HG03378 (cell line): Measurements from ENCODE around the gene MKRN2.
"Not testable (repeated sequence)": the region's sequence is repeated elsewhere in the genome, so short reads cannot be mapped to it uniquely, and the experiment has no call there.

Experiments used
- ATAC-seq: cut with Tn5 transposase; IDR thresholded peaks from one replicate; pipeline ENCODE4 v1.9.1; 2021; ENCODE audit warnings: mild to moderate bottlenecking, moderate library complexity; ENCODE audit not compliant: unreplicated experiment

Gene MKRN2

DNA sequence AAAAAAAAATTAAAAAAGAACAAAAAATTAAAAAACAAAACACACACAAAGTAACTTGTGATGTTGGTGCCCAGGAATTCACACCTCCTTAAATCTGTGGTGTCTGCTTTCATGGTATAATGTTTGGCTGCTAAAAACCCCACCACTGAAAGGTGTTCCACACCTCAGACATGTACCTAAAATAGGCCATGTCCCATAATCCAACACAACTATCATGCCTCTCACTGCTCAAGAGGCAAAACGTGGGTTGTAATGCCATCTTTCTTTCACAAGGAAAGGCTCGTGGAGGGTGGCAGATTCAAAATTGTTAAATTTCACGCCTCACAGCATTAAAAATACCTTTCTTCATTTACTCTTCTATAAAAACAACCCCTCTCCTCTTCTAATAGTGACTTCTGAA, 29.5 kb downstream of the MKRN2 start:
- ATAC-seq, result no peak

DNA sequence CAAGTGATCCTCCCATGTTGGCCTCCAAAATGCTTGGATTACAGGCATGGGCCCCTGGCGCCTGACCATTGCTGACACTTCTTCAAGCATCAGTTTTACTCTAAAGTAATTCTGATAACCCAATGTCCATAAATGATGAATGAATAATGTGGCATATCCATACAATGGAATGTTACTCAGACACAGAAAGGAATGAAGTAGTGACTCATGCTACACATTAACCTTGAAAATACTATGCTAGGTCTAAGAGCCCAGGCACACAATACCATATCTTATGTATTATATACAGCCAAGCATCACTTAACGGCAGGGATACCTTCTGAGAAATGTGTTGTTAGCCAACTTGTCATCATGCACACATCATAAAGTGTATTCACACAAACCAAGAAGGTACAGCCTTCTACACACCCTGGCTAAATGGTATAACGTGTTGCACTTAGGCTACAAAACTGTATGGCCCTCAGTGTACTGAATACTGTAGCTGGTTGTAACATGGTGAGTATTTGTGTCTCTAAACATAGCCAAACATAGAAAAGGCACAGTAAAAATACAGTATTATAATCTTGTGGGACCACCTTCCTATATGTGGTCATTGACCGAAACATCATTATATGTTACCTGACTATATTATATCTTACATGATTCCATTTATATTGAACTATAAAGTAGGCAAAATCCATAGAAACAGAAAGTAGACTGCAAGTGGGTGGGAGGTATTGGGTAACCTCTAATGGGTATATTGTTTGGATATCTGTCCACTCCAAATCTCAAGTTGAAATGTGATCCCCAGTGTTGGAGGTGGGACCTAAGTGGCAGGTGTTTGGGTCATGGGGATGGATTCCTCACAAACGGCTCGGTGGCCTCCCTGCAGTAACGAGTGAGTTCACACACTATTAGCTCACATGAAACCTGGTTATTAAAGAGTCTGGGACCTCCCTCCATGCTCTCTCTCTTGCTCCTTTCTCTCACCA, 31.4 kb downstream of the MKRN2 start:
- no peak for ATAC-seq

DNA sequence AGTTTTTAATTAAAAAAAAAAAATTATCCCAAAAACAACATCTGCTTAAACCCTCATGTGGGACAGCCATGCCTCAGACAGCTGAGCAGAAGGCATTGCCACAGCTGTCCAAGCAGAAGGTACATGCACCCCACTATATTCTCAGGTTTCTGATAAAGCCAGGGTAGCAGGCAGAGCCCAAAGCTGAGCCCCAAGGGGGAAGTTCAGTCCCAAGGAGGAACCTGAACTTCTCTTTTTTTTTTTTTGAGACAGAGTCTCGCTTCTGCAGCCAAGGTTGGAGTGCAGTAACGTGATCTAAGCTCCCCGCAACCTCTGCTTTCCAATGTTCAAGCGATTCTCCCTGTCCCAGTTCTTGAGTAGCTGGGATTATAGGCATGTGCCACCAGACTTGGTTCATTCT, 33.2 kb downstream of the MKRN2 start:
- no peak for ATAC-seq

DNA sequence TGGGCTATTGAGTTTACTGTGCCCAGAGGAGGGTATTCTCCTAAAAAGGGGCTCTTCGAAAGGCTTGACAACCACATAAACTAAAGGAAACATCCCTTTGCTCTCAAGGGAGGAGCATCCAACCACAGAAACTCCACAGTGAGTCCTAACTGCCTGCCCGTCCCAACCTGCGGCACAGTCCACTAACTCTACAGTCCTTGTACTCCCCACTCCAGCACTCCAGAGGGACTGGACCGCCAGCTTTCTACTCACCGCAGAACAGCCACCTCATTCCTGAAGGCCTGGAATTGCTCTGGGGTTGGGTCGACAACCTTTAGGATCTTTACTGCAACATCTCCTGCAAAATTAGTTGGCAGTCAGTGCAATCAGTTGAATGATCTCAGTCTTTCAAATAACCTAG, 34.6 kb downstream of the MKRN2 start:
- no peak for ATAC-seq

DNA sequence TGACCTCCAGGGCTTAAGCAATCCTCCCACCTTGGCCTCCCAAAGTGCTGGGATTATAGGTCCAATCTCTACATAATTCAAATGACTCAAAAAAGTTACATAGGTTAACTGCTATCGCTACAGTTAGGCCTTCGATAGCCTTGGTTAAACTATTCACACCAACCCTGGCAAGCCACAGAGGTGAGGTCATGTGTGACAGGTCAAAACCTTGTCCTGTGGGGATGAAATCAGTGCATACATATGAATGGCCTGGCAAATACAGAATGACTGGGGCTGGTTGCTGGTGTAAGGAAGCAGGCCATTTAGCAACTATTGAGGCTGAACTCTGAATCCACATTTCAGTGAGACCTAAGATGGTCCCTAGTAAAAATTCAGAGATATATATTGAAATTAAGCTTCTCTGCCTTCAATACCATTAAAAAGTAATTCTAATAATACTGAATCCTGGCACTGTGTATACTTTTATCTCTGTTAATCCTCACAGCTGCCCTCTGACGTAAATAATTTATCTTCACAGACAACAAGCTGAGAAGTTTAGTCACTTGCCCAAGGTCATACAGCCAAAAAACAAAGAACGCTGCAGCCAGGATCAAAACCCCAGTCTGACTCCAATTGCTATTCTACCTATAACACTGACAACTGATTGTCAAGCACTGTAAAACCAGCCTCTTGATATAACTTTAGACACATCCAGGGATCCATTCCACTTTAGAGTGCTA, 35.3 kb downstream of the MKRN2 start:
- no peak for ATAC-seq

DNA sequence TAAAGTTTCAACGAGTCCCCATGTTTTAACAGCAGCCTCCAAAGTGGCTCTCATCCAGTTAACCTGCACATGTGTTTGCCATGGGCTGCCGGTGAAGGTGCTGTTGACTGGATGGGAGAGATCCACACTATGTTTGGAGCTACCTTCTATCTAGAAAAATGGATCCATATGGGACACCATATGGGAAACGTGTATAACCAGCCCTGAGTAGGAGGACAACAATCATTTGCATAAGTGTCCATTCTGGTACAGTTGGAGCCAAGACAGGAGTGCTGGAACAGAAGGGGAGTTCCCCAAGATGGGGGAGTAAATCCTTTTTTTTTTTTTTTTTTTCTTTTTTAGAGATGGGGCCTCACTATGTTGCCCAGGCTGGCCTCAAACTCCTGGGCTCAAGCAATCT, 36.6 kb downstream of the MKRN2 start:
- ATAC-seq, result no peak

DNA sequence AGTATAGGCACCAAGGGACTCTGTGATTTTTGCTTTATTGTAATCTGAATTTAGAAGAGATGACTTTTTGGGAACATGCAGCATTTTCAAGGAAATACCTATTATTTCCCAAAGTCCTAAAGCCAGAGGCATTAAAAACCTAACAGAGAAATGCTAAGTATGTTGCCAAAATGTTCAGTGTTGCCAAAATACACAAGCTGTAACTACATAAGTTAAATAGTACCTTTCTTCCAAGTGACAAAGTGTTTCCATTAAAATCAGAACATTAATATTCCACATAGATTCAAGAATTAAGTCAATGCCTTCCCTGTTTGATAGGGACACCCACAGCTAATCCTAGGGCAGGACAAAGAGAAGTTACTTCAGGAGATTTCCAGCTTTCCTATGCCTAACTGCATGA, 42.0 kb downstream of the MKRN2 start:
- no peak for ATAC-seq

DNA sequence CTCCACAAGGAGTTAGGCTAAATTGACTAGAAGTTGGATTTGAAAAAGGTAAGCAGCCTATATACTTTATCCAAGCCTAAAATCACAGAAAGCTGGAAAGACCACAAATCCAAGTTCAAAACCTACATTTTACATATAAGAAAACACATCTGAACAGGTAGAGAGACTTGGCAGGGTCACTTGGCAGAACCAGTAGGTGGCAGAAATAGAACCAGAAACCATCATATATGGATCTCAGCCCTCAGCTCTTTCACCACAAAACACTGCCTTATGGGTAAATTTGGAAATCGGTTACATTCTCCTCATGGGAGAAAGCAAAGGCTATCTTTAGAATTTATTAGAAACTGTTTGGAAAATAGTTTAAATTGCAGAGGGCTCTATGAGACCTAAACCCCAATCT, 44.2 kb downstream of the MKRN2 start:
- no peak for ATAC-seq

DNA sequence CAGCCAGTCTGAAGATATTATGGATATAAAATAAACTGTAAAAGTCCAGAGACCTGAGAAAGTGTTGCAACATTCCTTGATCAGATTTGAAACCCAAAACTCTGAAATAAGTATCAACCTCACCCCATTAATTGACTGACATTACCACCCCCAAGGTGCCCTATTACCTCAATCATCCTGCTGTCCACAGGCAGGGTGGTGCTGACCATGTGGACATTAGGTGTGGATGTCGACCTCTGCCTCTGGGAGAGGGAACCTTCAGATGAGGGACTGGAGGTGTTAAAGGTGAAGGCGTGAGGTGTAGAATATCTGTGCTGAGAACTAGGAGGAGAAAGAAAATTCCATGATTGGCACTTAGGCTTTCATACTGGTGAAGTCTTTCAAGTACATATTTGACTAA, 47.1 kb downstream of the MKRN2 start:
- no peak for ATAC-seq

DNA sequence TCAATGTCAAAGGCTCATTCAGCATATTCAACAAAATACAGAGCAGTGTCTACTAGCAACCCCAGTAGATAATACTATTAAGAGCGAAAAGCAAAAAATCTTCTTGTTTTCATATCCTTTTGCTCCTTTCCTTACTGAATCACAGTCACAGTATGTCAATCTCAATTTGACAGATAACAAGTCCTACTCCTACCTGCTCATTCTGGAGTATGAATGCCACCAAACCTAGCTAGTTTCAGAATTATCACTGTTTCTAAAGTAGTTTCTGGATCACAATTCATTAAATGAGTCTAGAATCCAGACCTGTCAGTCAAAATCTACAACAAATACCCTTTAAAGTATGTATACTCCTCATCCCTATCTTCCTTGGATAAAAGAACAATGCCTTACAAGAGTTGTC, 51.5 kb downstream of the MKRN2 start:
- no peak for ATAC-seq

DNA sequence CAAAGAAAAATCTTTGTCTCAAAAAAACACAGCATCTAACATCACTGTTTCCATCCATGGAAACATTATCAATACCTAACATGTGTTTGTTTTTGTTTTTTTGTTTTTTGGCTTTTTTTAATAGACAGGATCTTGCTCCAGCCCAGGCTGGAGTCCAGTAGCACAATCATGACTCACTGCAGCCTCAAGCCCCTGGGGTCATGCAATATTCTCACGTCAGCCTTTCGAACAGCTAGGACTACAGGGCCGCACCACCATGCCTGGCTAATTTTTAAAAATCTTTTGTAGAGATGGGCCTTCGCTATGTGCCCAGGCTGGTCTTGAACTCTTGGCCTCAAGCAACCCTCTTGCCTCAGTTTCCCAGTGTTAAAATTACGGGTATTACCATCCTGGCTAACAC, 54.2 kb downstream of the MKRN2 start:
- ATAC-seq, result no peak

DNA sequence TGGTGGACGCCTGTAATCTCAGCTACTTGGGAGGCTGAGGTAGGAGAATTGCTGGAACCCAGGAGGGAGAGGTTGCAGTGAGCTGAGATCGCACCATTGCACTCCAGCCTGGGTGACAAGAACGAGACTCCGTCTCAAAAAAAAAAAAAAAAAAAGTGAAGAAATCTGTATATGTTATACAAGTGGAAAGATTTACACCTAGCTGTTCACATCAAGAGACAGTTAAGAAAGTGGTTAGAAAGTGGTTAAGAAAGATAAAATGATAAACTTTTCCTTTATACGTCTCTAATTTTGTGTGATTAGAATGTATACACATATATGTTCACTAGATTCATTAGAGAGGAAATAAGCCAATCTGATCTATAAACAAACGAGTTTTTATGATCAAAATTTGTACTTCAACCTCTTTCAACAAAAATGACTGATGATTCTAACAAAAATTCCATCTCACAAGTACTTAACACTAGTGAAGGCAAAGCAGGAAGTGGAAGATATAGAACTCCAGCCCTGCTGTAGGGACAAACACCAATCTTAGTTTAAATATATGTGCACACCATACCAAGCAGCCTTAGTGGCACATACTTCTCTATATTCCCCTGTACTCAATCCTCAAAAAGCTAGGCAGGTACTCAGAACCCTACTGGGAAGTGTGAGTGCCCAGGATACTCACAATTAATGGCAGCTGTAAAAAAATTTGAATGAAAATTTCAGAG, 55.8 kb downstream of the MKRN2 start:
- ATAC-seq, result no peak

DNA sequence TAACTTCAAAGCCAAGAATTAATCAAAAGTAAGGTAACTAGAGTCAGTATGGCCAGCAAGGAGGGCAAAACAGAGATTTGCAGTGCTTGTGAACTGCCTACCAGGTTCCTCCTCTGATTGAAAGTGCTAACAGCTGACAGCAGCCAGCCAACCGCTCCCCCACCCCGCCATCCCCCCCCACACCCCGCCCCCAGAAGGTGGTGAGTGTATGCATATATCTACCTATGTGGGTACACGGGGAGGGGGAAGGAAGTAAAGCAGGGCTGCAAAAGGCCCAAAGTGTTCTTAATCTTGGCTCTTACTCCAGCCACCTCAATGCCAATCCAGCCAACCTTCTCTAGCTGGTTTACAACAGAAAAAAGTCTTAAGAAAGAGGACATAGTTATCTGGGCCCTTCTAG, 56.4 kb downstream of the MKRN2 start:
- no peak for ATAC-seq

DNA sequence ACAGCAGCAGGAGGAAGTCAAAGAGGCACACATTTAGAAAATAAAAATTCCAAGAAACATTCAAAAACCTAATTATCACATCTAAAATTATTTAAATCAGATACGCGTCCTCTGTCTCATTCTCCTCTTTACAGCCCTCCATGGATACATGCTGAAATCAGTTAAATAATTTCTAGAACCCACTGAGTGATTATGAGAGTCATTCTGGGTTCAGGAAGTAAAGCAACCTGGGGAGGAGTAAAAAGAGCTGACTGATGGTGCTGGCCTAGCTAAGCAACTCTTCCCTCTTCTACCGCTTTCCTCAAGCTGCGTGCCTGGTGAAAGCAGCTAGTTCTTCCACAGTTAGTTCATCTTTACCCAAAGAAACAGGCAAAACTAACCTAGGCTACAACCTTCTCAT, 58.4 kb downstream of the MKRN2 start:
- no peak for ATAC-seq

DNA sequence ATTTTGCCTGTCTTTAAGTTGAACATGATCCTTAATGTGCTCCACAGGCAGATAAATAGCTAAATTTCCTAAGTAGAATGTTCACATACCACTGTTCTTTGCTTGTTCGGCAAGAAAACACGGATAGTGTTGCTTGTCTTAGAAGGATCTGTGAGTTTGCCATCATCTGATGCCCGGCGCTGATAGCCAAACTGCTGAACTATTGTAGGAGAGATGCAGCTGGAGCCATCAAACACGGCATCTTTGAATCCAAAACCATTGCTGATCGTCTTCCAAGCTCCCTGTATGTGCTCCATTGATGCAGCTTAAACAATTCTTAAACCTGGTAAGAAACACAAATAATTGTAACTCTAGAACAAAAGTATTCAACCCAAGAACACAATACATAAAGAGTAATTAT, 61.5 kb downstream of the MKRN2 start:
- ATAC-seq, result no peak

DNA sequence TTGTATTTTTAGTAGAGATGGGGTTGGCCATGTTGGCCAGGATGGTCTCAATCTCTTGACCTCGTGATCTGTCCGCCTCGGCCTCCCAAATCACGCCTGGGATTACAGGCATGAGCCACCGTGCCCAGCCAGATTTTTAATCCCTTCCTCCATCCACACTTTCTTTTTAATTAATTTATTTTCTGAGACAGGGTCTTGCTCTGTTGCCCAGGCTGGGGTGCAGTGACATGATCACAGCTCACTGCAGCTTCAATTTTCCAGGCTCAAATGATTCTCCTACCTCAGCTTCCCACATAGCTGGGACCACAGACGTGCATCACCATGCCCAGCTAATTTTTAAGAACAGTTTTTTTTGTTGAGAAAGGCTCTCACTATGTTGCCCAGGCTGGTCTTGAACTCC, 63.4 kb downstream of the MKRN2 start:
- ATAC-seq, result no peak

DNA sequence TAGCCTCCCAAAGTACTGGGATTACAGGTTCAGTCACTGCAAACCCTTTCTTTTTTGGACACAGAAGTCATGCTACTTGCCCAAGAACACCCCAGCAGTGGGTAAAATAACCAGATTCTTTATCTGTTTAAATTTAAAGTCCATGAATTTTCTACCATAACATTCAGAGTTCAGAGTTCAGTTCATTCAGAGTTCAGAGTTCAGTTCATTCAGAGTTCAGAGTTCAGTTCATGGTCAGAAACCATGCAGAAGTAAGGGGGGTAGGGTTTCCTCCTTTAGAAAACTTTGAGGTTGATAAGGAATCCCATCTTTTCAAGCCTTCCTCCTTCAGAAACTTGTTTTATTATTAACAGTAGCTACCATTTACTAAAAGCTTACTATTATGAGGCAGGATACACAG, 63.8 kb downstream of the MKRN2 start:
- no peak for ATAC-seq

DNA sequence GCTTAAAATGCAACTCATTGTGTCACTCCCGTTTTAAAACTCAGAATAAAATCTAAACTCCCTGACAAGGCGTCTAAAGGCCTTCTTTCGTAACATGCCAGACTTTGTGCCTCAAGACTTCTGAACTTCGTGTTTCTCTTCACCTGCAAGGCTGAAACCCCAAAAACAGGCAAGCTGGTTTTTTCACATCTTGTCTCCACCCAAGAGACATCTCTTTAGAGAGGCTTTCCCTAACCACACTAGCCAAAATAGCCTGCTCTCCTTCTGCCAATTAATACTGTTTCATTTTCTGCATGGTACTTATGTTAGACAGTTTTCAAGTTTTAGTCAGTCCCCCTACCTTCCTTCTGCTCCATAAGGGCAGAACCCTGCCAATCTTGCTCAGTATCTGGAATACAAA, 65.4 kb downstream of the MKRN2 start:
- no peak for ATAC-seq

DNA sequence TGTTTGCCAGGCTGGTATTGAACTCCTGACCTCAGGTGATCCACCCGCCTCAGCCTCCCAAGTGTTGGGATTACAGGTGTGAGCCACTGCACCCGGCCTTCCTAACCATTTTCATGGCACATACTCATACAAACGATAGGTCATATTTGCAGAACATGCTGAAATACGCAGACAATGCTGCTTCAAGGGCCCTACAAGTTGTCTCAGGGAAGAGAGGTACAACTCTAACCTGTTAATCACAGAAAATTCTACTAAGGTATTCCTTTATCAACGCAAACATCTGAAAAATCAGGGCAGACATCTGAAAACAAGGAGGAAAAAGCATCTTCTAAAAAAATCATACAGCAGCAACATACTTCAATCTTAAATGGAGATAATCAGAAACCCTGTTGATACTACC, 67.2 kb downstream of the MKRN2 start:
- no peak for ATAC-seq

DNA sequence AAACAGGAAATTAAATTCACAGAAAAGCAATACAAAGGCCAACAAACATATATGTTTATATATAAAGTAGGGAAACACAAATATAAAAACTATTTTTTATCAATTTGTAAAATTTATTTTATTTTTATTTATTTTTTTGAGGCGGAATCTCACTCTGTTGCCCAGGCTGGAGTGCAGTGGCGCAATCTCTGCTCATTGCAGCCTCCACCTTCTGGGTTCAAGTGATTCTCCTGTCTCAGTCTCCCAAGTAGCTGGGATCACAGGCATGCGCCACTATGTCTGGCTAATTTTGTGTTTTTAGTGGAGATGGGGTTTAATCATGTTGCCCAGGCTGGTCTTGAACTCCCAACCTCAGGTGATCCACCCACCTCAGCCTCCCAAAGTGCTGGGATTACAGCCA, 68.1 kb downstream of the MKRN2 start:
- ATAC-seq, result not testable (repeated sequence)

DNA sequence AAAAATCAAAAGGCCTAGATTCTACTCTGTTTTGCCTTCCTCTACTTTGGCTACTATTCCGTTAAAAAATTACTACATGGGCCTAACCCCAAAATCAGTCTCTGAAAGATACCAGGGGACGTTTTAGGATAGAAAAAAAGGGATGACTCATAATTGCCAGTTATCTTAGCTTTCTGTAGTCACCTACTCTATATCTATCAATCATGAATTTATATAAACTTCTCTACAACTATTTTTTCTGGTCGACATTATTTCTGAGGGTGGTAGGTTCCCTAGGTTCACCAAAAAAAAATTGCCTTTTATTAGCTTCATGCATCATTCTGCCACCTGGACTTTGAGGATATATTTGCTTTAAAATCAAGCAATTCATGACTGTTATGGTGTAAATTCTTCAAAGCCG, 70.5 kb downstream of the MKRN2 start:
- no peak for ATAC-seq

DNA sequence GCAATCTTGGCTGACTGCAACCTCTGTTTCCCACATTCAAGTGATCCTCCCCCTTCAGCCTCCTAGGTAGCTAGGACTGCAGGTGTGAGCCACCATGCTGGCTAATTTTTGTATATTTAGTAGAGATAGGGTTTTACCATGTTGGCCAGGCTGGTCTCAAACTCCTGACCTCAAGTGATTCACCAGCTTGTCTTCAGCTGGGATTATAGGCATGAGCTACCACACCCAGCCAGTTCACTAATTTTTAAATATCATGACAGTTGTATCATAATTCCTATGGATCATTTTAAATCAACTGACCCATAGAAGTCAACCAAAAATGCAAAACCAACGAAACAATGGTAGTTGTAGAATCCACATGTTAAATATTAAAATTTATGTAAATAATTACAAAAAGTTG, 71.9 kb downstream of the MKRN2 start:
- ATAC-seq, result no peak
